ENCODE results near the gene AMPH. TPM values are rescaled to one million over a fixed set of nuclear protein-coding genes. Genes with fewer than 3 reads are reported as not detected.

AMPH gene
- total RNA-seq, 4 donors from 2014 or later: 2.2 to 6.6 (median 5.9) TPM; not detected in 1

- intact Hi-C loops (cut with DNase I; ENCODE audit: low total_unique reads): no loop called here
- no peak for TF ChIP-seq POLR2AphosphoS5 (IDR thresholded peaks at IDR 0.05)
- no peak for TF ChIP-seq CTCF (IDR thresholded peaks at IDR 0.05)
- TF ChIP-seq POLR2A (IDR thresholded peaks at IDR 0.05): no peak
- TF ChIP-seq EP300 (IDR thresholded peaks at IDR 0.05; ENCODE audit: low read depth): no peak
- no peaks in the 10 kb centered on the region for H3K36me3 ChIP-seq
- in situ Hi-C loops (cut with MboI; ENCODE audit: low pct_ligation_motif_present in 1 of 4, low pct_unique_long_range_greater_than_20kb in 1 of 4, low sequenced_read_pairs in 3 of 4): no loop called here
- no peaks in the 10 kb centered on the region for H3K27me3 ChIP-seq
- H3K27ac ChIP-seq: no peak overlapping the region
- H3K4me3 ChIP-seq: no peak overlapping the region
- WGBS, 2 donors (ENCODE audit: low coverage in 1 of 2): 38 to 73% methylated on average over 5 to 7 of the region's 7 CpGs
- peak; percentile 42 for DNase-seq
- peaks cover 0 to 3% (median 0%) of the 10 kb centered on the region in 4 donors for H3K4me1 ChIP-seq
- no peaks in the 10 kb centered on the region for H3K9me3 ChIP-seq
Measured at GRCh38 chr7:38461887-38462286, 169.3 kb downstream of the AMPH start.

GRCh38 chr7:38453826-38454225 is 177.3 kb downstream of the AMPH start:
- no peak for DNase-seq
- Histone ChIP-seq H3K27me3 (no peaks in the 10 kb centered on the region), H3K4me1 (peaks cover 0 to 5% (median 0%) of the 10 kb centered on the region in 4 donors), H3K4me3 (no peak overlapping the region), H3K36me3 (no peaks in the 10 kb centered on the region), H3K9me3 (no peaks in the 10 kb centered on the region), H3K27ac (no peak overlapping the region)
- in situ Hi-C loops (cut with MboI; ENCODE audit: low pct_ligation_motif_present in 1 of 4, low pct_unique_long_range_greater_than_20kb in 1 of 4, low sequenced_read_pairs in 3 of 4) (no loop called here), intact Hi-C loops (cut with DNase I; ENCODE audit: low total_unique reads) (no loop called here)
- 89 to 95% methylated on average over 4 to 5 of the region's 5 CpGs for WGBS, 2 donors (ENCODE audit: low coverage in 1 of 2)
- TF ChIP-seq POLR2AphosphoS5 (IDR thresholded peaks at IDR 0.05) (no peak), POLR2A (IDR thresholded peaks at IDR 0.05) (no peak), CTCF (IDR thresholded peaks at IDR 0.05) (no peak), EP300 (IDR thresholded peaks at IDR 0.05; ENCODE audit: low read depth) (no peak)

- intact Hi-C loops (cut with DNase I; ENCODE audit: low total_unique reads) (no loop called here), in situ Hi-C loops (cut with MboI; ENCODE audit: low pct_ligation_motif_present in 1 of 4, low pct_unique_long_range_greater_than_20kb in 1 of 4, low sequenced_read_pairs in 3 of 4) (no loop called here)
- no peaks in the 10 kb centered on the region for H3K27me3 ChIP-seq
- DNase-seq: no peak
- TF ChIP-seq CTCF (IDR thresholded peaks at IDR 0.05) (no peak), POLR2A (IDR thresholded peaks at IDR 0.05) (no peak), EP300 (IDR thresholded peaks at IDR 0.05; ENCODE audit: low read depth) (no peak), POLR2AphosphoS5 (IDR thresholded peaks at IDR 0.05) (no peak)
- 61 to 75% methylated on average over 1 to 3 of the region's 3 CpGs for WGBS, 2 donors (ENCODE audit: low coverage in 1 of 2)
- H3K9me3 ChIP-seq: no peaks in the 10 kb centered on the region
- peak overlapping the region in 1 of 4 donors; percentile 10 for H3K27ac ChIP-seq
- H3K4me1 ChIP-seq: peaks cover 0 to 5% (median 0%) of the 10 kb centered on the region in 4 donors
- H3K36me3 ChIP-seq: no peaks in the 10 kb centered on the region
- H3K4me3 ChIP-seq: no peak overlapping the region
Measured at GRCh38 chr7:38453168-38453567, 178.0 kb downstream of the AMPH start.

- intact Hi-C loops (cut with DNase I; ENCODE audit: low total_unique reads): no loop called here
- WGBS, 2 donors (ENCODE audit: low coverage in 1 of 2): 47 to 93% methylated on average over 1 of the region's 1 CpG
Measured at GRCh38 chr7:38452681-38453108, 178.5 kb downstream of the AMPH start.

More at GRCh38 chr7:38452681-38453108, 178.5 kb downstream of the AMPH start:
- no peak overlapping the region for H3K4me3 ChIP-seq
- H3K27ac ChIP-seq: peak overlapping the region in 1 of 4 donors; percentile 10
- H3K36me3 ChIP-seq: no peaks in the 10 kb centered on the region
- H3K27me3 ChIP-seq: no peaks in the 10 kb centered on the region
- no peaks in the 10 kb centered on the region for H3K9me3 ChIP-seq
- no peak for DNase-seq
- TF ChIP-seq CTCF (IDR thresholded peaks at IDR 0.05): no peak
- no peak for TF ChIP-seq POLR2A (IDR thresholded peaks at IDR 0.05)
- no peak for TF ChIP-seq EP300 (IDR thresholded peaks at IDR 0.05; ENCODE audit: low read depth)
- TF ChIP-seq POLR2AphosphoS5 (IDR thresholded peaks at IDR 0.05): no peak
- peaks cover 0 to 5% (median 0%) of the 10 kb centered on the region in 4 donors for H3K4me1 ChIP-seq
- in situ Hi-C loops (cut with MboI; ENCODE audit: low pct_ligation_motif_present in 1 of 4, low pct_unique_long_range_greater_than_20kb in 1 of 4, low sequenced_read_pairs in 3 of 4): no loop called here

Data from transverse colon (tissue), 4 donors.